GM12864 (cell line): ENCODE measurements around the gene MARK3.
"Not testable (repeated sequence)": the region's sequence is repeated elsewhere in the genome, so short reads cannot be mapped to it uniquely, and the experiment has no call there.

Experiments
- DNase-seq: peaks from one replicate; pipeline ENCODE4 v3.0.0-alpha.2; 2011; ENCODE audit warnings: low read depth
- H3K4me3 ChIP-seq: 2 replicates; pipeline ENCODE4 v1.5.1; 2011; ENCODE audit warnings: mild to moderate bottlenecking, low read depth, low read length, control low read depth
- CTCF ChIP-seq: IDR thresholded peaks from 2 replicates; pipeline ENCODE4 v1.5.1; 2011; ENCODE audit warnings: low read depth, mild to moderate bottlenecking, moderate library complexity, low read length, control low read depth, inconsistent platforms; ENCODE audit errors: missing control alignments

MARK3 gene

GRCh38 chr14:103353362-103353761 is 31.9 kb upstream of the MARK3 start:
- no peak for DNase-seq
- no peak for TF ChIP-seq CTCF
- H3K4me3 ChIP-seq: no peak overlapping the region

GRCh38 chr14:103354141-103354540 is 31.1 kb upstream of the MARK3 start:
- no peak for DNase-seq
- no peak overlapping the region for H3K4me3 ChIP-seq
- TF ChIP-seq CTCF: no peak

- no peak overlapping the region for H3K4me3 ChIP-seq
- no peak for DNase-seq
- no peak for TF ChIP-seq CTCF
Measured at GRCh38 chr14:103356024-103356682, 29.1 kb upstream of the MARK3 start.

GRCh38 chr14:103357552-103357951 is 27.7 kb upstream of the MARK3 start:
- H3K4me3 ChIP-seq, DNase-seq: not testable (repeated sequence)

- no peak for DNase-seq
- H3K4me3 ChIP-seq: no peak overlapping the region
- TF ChIP-seq CTCF: no peak
Measured at GRCh38 chr14:103360548-103360947, 24.7 kb upstream of the MARK3 start.

GRCh38 chr14:103361867-103362266 is 23.3 kb upstream of the MARK3 start:
- no peak for DNase-seq
- no peak overlapping the region for H3K4me3 ChIP-seq
- no peak for TF ChIP-seq CTCF

GRCh38 chr14:103362780-103363179 is 22.4 kb upstream of the MARK3 start:
- no peak overlapping the region for H3K4me3 ChIP-seq
- DNase-seq: no peak
- no peak for TF ChIP-seq CTCF
